RWPE2 (cell line): ENCODE results near the gene FYB1.
"Not testable (repeated sequence)": the region's sequence is repeated elsewhere in the genome, so short reads cannot be mapped to it uniquely, and the experiment has no call there.

Experiments
- ATAC-seq: fragments of 200-7000 bp; cut with Tn5 transposase; 3 replicates; pipeline ENCODE4 v1.9.1; 2021; ENCODE audit warnings: low read depth
- DNase-seq: peaks from one replicate; pipeline ENCODE4 v3.0.0-alpha.2; 2020; ENCODE audit warnings: low spot score
- H3K27ac ChIP-seq: fragments of 450-650 bp; 2 replicates; pipeline ENCODE4 v1.5.1; 2017; ENCODE audit warnings: mild to moderate bottlenecking; ENCODE audit not compliant: poor library complexity, severe bottlenecking
- H3K27me3 ChIP-seq: fragments of 250-450 bp; sonication (Bioruptor Pico); 2 replicates; pipeline ENCODE4 v1.5.1; 2021; ENCODE audit warnings: mild to moderate bottlenecking, moderate library complexity; ENCODE audit not compliant: insufficient read depth, poor library complexity, severe bottlenecking
- H3K36me3 ChIP-seq: fragments of 250-450 bp; sonication (Bioruptor Pico); 2 replicates; pipeline ENCODE4 v1.5.1; 2020; ENCODE audit warnings: low read depth, mild to moderate bottlenecking, moderate library complexity
- H3K4me1 ChIP-seq: fragments of 250-450 bp; sonication (Bioruptor Pico); 2 replicates; pipeline ENCODE4 v1.5.1; 2021; ENCODE audit warnings: mild to moderate bottlenecking, moderate library complexity; ENCODE audit not compliant: insufficient read depth, poor library complexity, severe bottlenecking
- H3K4me3 ChIP-seq: fragments of 250-450 bp; sonication (Bioruptor Pico); 2 replicates; pipeline ENCODE4 v1.5.1; 2021; ENCODE audit warnings: mild to moderate bottlenecking, moderate library complexity; ENCODE audit not compliant: severe bottlenecking
- H3K9me3 ChIP-seq: fragments of 250-450 bp; sonication (Bioruptor Pico); 2 replicates; pipeline ENCODE4 v1.5.1; 2021; ENCODE audit warnings: mild to moderate bottlenecking, moderate library complexity; ENCODE audit not compliant: severe bottlenecking
- TF ChIP-seq, protein P1 (sequence below): fragments of 450-650 bp; IDR thresholded peaks from one replicate; pipeline ENCODE4 v1.5.1; 2017; ENCODE audit warnings: mild to moderate bottlenecking, moderate library complexity; ENCODE audit not compliant: poor library complexity, severe bottlenecking

The FYB1 gene

DNA sequence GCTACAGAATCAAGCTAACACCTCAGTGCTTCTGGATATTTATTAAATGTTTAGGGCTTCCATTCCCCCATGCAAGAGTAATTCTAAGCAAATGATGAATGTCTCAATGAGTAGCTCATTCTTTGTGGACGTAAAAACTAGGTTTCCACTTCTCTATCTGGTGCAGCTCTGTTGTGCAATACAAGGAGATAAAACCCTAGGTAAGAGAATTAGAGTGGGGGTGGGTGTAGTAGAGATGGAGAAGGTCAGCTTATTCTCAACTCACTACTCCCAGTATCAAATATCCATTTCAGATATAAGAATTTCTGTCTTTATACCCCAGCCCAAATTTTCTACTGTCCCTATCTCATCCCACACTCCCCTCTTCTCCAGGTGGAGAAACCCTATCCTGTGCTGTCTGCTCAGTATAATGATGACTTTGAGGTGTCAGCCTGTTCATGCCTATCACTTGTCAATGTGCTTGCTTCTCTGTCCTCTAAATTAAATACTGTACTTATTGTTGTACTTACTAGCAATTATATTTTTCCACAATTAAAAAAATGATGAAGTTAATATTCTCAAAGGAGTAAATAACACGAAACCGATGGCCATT lies 4.3 kb upstream of the FYB1 start:
- DNase-seq = no peak
- peaks cover 24% of the 10 kb centered on the region for H3K4me1 ChIP-seq
- no peak overlapping the region for H3K27ac ChIP-seq
- no peak for ATAC-seq
- H3K4me3 ChIP-seq = no peak overlapping the region
- TF ChIP-seq, protein P1, sequence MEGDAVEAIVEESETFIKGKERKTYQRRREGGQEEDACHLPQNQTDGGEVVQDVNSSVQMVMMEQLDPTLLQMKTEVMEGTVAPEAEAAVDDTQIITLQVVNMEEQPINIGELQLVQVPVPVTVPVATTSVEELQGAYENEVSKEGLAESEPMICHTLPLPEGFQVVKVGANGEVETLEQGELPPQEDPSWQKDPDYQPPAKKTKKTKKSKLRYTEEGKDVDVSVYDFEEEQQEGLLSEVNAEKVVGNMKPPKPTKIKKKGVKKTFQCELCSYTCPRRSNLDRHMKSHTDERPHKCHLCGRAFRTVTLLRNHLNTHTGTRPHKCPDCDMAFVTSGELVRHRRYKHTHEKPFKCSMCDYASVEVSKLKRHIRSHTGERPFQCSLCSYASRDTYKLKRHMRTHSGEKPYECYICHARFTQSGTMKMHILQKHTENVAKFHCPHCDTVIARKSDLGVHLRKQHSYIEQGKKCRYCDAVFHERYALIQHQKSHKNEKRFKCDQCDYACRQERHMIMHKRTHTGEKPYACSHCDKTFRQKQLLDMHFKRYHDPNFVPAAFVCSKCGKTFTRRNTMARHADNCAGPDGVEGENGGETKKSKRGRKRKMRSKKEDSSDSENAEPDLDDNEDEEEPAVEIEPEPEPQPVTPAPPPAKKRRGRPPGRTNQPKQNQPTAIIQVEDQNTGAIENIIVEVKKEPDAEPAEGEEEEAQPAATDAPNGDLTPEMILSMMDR = no peak
- no peaks in the 10 kb centered on the region for H3K27me3 ChIP-seq
- H3K36me3 ChIP-seq = no peaks in the 10 kb centered on the region
- H3K9me3 ChIP-seq = no peaks in the 10 kb centered on the region

DNA sequence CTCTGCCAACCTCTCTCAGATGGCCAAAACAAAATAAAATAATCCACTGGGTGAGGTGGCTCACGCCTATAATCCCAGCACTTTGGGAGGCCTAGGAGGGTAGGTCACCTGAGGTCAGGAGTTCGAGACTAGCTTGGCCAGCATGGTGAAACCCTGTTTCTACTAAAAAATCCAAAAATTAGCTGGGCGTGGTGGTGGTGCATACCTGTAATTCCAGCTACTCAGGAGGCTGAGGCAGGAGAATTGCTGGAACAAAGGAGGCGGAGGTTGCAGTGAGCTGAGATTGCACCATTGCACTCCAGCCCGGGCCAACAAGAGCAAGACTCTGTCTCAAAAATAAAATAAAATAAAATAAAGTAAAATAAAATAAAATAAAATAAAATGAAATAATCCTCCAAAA lies 2.3 kb upstream of the FYB1 start:
- not testable (repeated sequence) for ATAC-seq, H3K27ac ChIP-seq, H3K9me3 ChIP-seq, H3K36me3 ChIP-seq, H3K4me3 ChIP-seq, H3K27me3 ChIP-seq, DNase-seq
- peaks cover 26% of the 10 kb centered on the region for H3K4me1 ChIP-seq

DNA sequence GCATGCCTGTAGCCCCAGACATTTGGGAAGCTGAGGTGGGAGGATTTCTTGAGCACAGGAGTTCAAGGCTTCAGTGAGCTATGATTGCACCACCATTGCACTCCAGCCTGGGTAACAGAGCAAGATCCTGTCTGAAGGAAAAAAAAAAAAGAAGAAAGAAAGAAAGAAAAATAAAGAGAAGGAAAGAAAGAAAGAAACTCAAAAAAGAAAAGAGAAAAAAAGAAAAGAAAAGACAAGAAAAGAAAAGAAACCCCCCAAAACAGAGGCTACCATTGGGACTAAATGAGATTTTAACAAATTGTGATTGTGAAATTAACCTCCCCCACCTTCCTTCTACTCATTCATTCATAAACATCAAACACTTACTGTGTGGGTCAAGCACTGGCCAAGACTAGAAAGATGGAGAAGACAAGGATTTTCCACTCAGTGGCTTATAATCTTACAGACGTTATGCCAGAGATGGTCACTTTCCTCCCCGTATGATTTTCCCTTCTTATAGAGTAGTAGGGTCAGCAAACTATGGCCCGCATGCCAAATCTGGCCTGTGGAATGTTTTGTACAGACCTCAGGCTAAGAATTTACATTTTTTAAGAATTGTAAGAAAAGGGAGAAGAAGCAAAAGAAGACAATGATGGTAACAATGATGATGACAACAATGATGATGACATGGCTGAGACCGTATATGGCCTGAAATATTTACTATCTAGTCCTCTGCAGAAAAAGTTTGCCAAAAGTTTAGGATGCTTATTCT lies 1.1 kb upstream of the FYB1 start:
- no peaks in the 10 kb centered on the region for H3K27me3 ChIP-seq
- no peak overlapping the region for H3K4me3 ChIP-seq
- ATAC-seq = no peak
- no peak overlapping the region for H3K27ac ChIP-seq
- no peaks in the 10 kb centered on the region for H3K9me3 ChIP-seq
- peaks cover 26% of the 10 kb centered on the region for H3K4me1 ChIP-seq
- no peak for DNase-seq
- H3K36me3 ChIP-seq = no peaks in the 10 kb centered on the region
- TF ChIP-seq, protein P1 = no peak

DNA sequence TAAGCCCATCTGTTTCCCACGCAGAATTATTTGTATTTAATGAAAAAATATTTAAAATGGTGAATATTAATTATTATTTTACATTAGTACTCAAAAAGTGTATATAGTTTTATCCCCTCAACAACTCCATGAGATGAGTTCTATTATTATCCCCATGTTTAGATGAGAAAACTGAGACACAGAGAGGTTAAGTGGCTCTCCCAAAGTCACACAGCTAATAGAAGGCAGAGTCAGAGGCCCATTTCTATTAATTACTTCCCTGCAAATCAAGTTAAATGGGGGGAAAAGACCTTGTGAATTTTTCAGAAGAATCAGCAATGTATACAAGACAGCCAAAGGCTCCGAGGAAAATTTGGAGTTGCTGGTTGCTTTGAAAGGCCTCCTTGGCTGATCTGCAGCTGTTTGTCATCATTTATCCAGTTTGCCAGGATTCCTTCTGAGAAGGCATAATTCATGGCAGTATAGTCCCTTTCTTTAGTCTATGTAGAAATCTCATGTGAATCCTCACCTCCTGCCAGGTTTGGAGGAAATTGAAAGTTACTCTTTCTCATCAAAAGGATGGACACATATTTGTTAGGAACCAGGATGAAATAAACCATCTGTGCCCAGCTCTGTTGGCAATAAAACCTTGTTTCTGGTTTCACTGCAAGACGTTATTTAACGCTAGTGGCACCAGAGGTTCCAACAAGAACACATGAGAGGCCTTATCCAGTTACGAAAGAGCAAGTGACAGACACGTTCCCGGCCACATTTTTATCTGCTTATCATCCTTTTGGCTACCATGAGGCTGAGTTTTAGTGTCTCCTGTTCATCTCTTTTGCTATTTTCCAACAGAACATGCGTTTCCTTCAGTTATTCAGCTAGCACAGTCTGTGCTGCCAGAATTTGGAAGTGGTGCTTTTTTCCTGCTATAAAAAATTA lies 621 bp downstream of the FYB1 start:
- no peak overlapping the region for H3K4me3 ChIP-seq
- DNase-seq (no peak), ATAC-seq (no peak)
- no peak overlapping the region for H3K27ac ChIP-seq
- peaks cover 19% of the 10 kb centered on the region for H3K4me1 ChIP-seq
- no peaks in the 10 kb centered on the region for H3K27me3 ChIP-seq
- H3K9me3 ChIP-seq = no peaks in the 10 kb centered on the region
- TF ChIP-seq, protein P1 = no peak
- no peaks in the 10 kb centered on the region for H3K36me3 ChIP-seq
